Omental fat pad (tissue), 4 donors: Measurements from ENCODE around the gene KLHL7. TPM values are rescaled to one million over a fixed set of nuclear protein-coding genes. Genes with fewer than 3 reads are reported as not detected.
"Not testable (repeated sequence)": the region's sequence is repeated elsewhere in the genome, so short reads cannot be mapped to it uniquely, and the experiment has no call there.

Experiments
- ATAC-seq: fragments of 150-250 bp; one replicate; pipeline ENCODE4 v1.9.1; 2016; ENCODE audit warnings: mild to moderate bottlenecking, moderate library complexity; ENCODE audit not compliant: low FRiP score
- DNase-seq: peaks from one replicate; pipeline ENCODE4 v3.0.0-alpha.2; 2019; ENCODE audit warnings: low spot score
- CTCF ChIP-seq, 3 donors: fragments of 450-650 bp; IDR thresholded peaks; one replicate each; pipeline ENCODE4 v1.5.1; 2016 to 2017; ENCODE audit warnings: antibody characterized with exemption in 3 of 3, mild to moderate bottlenecking in 3 of 3, moderate library complexity in 2 of 3
- total RNA-seq, 4 donors: library from RNA; depleted of rRNA; stranded (reverse); fragments of >200 nt; gene quantifications; one replicate each; pipeline ENCODE4 v1.1.0, GENCODE V29; 2016

Gene KLHL7
- total RNA-seq, 4 donors from 2014 or later, result 19.3 to 51.7 (median 24.9) TPM

- DNase-seq (no peak), ATAC-seq (no peak)
- TF ChIP-seq CTCF (IDR thresholded peaks at IDR 0.05), result no peak
Observed at GRCh38 chr7:23222439-23223030, 117.0 kb downstream of the KLHL7 start.

- ATAC-seq, DNase-seq: not testable (repeated sequence)
Observed at GRCh38 chr7:23224364-23224763, 118.8 kb downstream of the KLHL7 start.

- TF ChIP-seq CTCF (IDR thresholded peaks at IDR 0.05), result no peak
- DNase-seq, result no peak
Observed at GRCh38 chr7:23226844-23227450, 121.4 kb downstream of the KLHL7 start.

More at GRCh38 chr7:23226844-23227450, 121.4 kb downstream of the KLHL7 start:
- no peak for ATAC-seq

Other genes with a start within 250 kb of the KLHL7 start
- 100 to 1,000 TPM in 1 of 4 donors, 10 to 100 TPM in 3; 46.1 to 107 (median 65.2) TPM for gene HYCC1, start 91.7 kb upstream of the KLHL7 start, total RNA-seq
- 10 to 100 TPM; 16.3 to 37.3 (median 27.0) TPM for gene NUP42, start 76.3 kb downstream of the KLHL7 start, total RNA-seq
- 100 to 1,000 TPM in 3 of 4 donors, 10 to 100 TPM in 1; 91.3 to 294 (median 143) TPM for gene GPNMB, start 141.0 kb downstream of the KLHL7 start, total RNA-seq
- gene MALSU1, start 193.6 kb downstream of the KLHL7 start, total RNA-seq, result 10 to 100 TPM; 42.4 to 70.6 (median 47.2) TPM